K562 (cell line): ENCODE data around the gene PGAP3. TPM values are rescaled to one million over a fixed set of nuclear protein-coding genes. Genes with fewer than 3 reads are reported as not detected.
A peak's percentile ranks its signal among the peaks of the same experiment; 100 is the strongest.

Experiments used
- CCNT2 ChIP-seq: IDR thresholded peaks from 2 replicates; pipeline ENCODE4 v1.6.1; 2011; ENCODE audit warnings: borderline replicate concordance, low read depth, mild to moderate bottlenecking, moderate library complexity, mixed read lengths, low read length; ENCODE audit not compliant: insufficient read length; ENCODE audit errors: extremely low read depth
- CGGBP1 ChIP-seq: fragments of 250-450 bp; sonication (Bioruptor Pico); IDR thresholded peaks from 2 replicates; pipeline ENCODE4 v1.9.0; 2021; ENCODE audit warnings: mild to moderate bottlenecking
- CHD4 ChIP-seq: fragments of 200-600 bp; sonication (generic); IDR thresholded peaks from 3 replicates; pipeline ENCODE4 v1.6.1; 2012; ENCODE audit warnings: low read depth, mild to moderate bottlenecking, mixed read lengths, low read length, inconsistent platforms; ENCODE audit not compliant: insufficient read depth, insufficient replicate concordance, poor library complexity, severe bottlenecking
- CREB1 ChIP-seq, 2 experiments: sonication (generic) in 1 of 2; formaldehyde crosslinking in 1 of 2; IDR thresholded peaks; 2 replicates each; pipeline versions ENCODE4 v1.6.1 to v1.8.0; 2012 to 2022; ENCODE audit warnings: inconsistent platforms in 1 of 2, mild to moderate bottlenecking in 1 of 2, missing genetic modification reagents in 1 of 2, moderate library complexity in 1 of 2
- CTBP1 ChIP-seq: fragments of 450-650 bp; IDR thresholded peaks from 2 replicates; pipeline ENCODE4 v1.6.1; 2016; ENCODE audit warnings: borderline replicate concordance
- FOXA3 ChIP-seq, 2 experiments: fragments of 450-650 bp in 1 of 2; sonication (generic) in 1 of 2; formaldehyde crosslinking; IDR thresholded peaks in 1 of 2; conservative IDR thresholded peaks in 1 of 2; 2 replicates each; pipeline versions ENCODE4 v1.4.0 to v1.8.0; 2020 to 2022; ENCODE audit warnings: mild to moderate bottlenecking in 2 of 2, missing genetic modification reagents in 1 of 2
- HDGF ChIP-seq: fragments of 450-650 bp; IDR thresholded peaks from 2 replicates; pipeline ENCODE4 v1.6.1; 2016
- HINFP ChIP-seq: fragments of 450-650 bp; conservative IDR thresholded peaks from 2 replicates; pipeline ENCODE4 v1.6.1; 2016; ENCODE audit warnings: missing genetic modification characterization, low read depth, mild to moderate bottlenecking, control low read depth, missing compliant biosample characterization
- L3MBTL2 ChIP-seq: fragments of 450-650 bp; IDR thresholded peaks from 2 replicates; pipeline ENCODE4 v1.6.1; 2016; ENCODE audit warnings: mild to moderate bottlenecking, moderate library complexity
- LARP7 ChIP-seq: fragments of 450-650 bp; IDR thresholded peaks from 2 replicates; pipeline ENCODE4 v1.6.1; 2016
- PHTF2 ChIP-seq: fragments of 250-450 bp; sonication (Bioruptor Pico); IDR thresholded peaks from 2 replicates; pipeline ENCODE4 v1.5.0; 2021; ENCODE audit warnings: mild to moderate bottlenecking
- POLR2A ChIP-seq: fragments of 450-650 bp; conservative IDR thresholded peaks from 2 replicates; pipeline ENCODE4 v1.6.1; 2016
- PREB ChIP-seq: sonication (generic); formaldehyde crosslinking; IDR thresholded peaks from 2 replicates; pipeline ENCODE4 v1.8.1; 2023; ENCODE audit warnings: mild to moderate bottlenecking, missing genetic modification reagents
- SAFB ChIP-seq: fragments of 200-400 bp; formaldehyde crosslinking; IDR thresholded peaks from 2 replicates; pipeline ENCODE4 v1.6.1; 2017; ENCODE audit warnings: low read depth, low read length, borderline replicate concordance
- SUPT5H ChIP-seq: fragments of 450-650 bp; IDR thresholded peaks from 2 replicates; pipeline ENCODE4 v1.6.1; 2016
- ZNF140 ChIP-seq: fragments of 250-450 bp; sonication (Bioruptor Pico); IDR thresholded peaks from 2 replicates; pipeline ENCODE4 v1.8.0; 2021; ENCODE audit warnings: moderate library complexity, mild to moderate bottlenecking, inconsistent platforms
- ZNF263 ChIP-seq: sonication (generic); formaldehyde crosslinking; IDR thresholded peaks from 2 replicates; pipeline ENCODE4 v1.8.0; 2022; ENCODE audit warnings: mild to moderate bottlenecking, missing genetic modification reagents, borderline replicate concordance
- ZNF436 ChIP-seq: fragments of 250-450, 450-650 bp; sonication (Bioruptor Pico); formaldehyde crosslinking; IDR thresholded peaks from 2 replicates; pipeline ENCODE4 v1.7.0; 2020; ENCODE audit warnings: mild to moderate bottlenecking
- ZNF655 ChIP-seq: fragments of 250-450 bp; sonication (Bioruptor Pico); IDR thresholded peaks from 2 replicates; pipeline ENCODE4 v1.5.0; 2021
- polyA plus RNA-seq, 8 experiments: library from polyadenylated mRNA; depleted of rRNA in 4 of 8; stranded (reverse) in 5 of 8; unstranded in 3 of 8; fragments of >200 nt; fragmentation: Nextera tagmentation in 2 of 8; fragmentation: Illumina TruSeq in 1 of 8; extraction: Ambion mirVana in 2 of 8; extraction: Trizol in 1 of 8; gene quantifications; 2 replicates each; pipeline versions ENCODE4 v1.2.1 to v1.2.3, GENCODE V29; 2011 to 2014; ENCODE audit warnings: inconsistent platforms in 1 of 8, missing spikeins in 1 of 8
- total RNA-seq, 7 experiments: library from RNA; depleted of rRNA in 6 of 7; stranded (reverse); fragments of >200 nt in 6 of 7; fragmentation: Illumina TruSeq in 2 of 7; extraction: Trizol in 2 of 7; gene quantifications; 2 replicates each; pipeline versions ENCODE4 v1.2.1 to v1.2.3, GENCODE V29; 2011 to 2021; ENCODE audit warnings: low replicate concordance in 1 of 7

The PGAP3 gene
- total and polyA plus RNA-seq, 9 of the 15 experiments (the other 6 are each of a cell fraction or from before 2014, with no cell fraction given) = 0.38 to 9.4 (median 4.5) TPM

- TF ChIP-seq ZNF655 (CRISPR knock-in tag) = no peak
- TF ChIP-seq CHD4 = no peak
- peak; percentile 47; the same call in 1 of the 2 replicates for TF ChIP-seq POLR2A
- peak; percentile 47; the same call in 1 of the 2 replicates for TF ChIP-seq HDGF
- TF ChIP-seq HINFP (tag) = no peak
- TF ChIP-seq ZNF436 (CRISPR knock-in tag) = no peak
- TF ChIP-seq SUPT5H = peak; percentile 50; the same call in 1 of the 2 replicates
- TF ChIP-seq CTBP1 = 0 out of 2 replicates have a peak, but pooled peaks have one; percentile 39
- no peak for TF ChIP-seq PHTF2 (CRISPR knock-in tag)
- TF ChIP-seq ZNF263 (CRISPR knock-in tag) = no peak
- no peak for TF ChIP-seq FOXA3 (CRISPR knock-in tag; conservative IDR thresholded peaks at IDR 0.05 in 1 of 2, IDR thresholded peaks at IDR 0.05 in 1 of 2)
- no peak for TF ChIP-seq CCNT2
- no peak for TF ChIP-seq SAFB
- no peak for TF ChIP-seq L3MBTL2
- TF ChIP-seq CREB1 (IDR thresholded peaks at IDR 0.05) = no peak
- no peak for TF ChIP-seq CREB1 (CRISPR knock-in tag; IDR thresholded peaks at IDR 0.05)
- no peak for TF ChIP-seq CGGBP1 (CRISPR knock-in tag)
- no peak for TF ChIP-seq PREB (CRISPR knock-in tag)
- 0 out of 2 replicates have a peak, but pooled peaks have one; percentile 41 for TF ChIP-seq LARP7
- no peak for TF ChIP-seq ZNF140 (CRISPR knock-in tag)
Observed at GRCh38 chr17:39671651-39672521, 16.0 kb downstream of the PGAP3 start (continued).
